DMS53 (cell line): ENCODE measurements around the gene TMEM79.

Experiments used
- DNase-seq: peaks from one replicate; lab custom pipeline; 2025; lab: John Stamatoyannopoulos, UW

The TMEM79 gene

GRCh38 chr1:156284112-156284511 lies at the start of gene TMEM79:
TSS of gene TMEM79 (plus strand) at chr1:156284325. CDS start at chr1:156285227, 902 bp downstream.
- peak; percentile 43 for DNase-seq

DNA sequence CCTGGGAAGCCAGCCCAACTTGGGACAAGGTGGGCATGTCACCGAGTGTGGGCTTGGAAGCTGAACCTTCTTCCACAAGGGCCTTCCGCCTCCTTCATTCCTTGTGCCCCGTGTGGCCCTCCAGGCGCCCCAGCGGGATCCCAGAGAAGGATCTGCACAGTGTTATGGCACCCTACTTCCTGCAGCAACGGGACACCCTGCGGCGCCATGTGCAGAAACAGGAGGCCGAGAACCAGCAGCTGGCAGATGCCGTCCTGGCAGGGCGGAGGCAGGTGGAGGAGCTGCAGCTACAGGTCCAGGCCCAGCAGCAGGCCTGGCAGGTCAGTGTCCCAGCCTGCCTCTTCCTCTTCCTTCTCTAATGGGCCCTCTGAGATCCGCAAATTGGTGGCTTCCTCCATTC lies 48.0 kb upstream of the TMEM79 start:
- DNase-seq: peak; percentile 22

DNA sequence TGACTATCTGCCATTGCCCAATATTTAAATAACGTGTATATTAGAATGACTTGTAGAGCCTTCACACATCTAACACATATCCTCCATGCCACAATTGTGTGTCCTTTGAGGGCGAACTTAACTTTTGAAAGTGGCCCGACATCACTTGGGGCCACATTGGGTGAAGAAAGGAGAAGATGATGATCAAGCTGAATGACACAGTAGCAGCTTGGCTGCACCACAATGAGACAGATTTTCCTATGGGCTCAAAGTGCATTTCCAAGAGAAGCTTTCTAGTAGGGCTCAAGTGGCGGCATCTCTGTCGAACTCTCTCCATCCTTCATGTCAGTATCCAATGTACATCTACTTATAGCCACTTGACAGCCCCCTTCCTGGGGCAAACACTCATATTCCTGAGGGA lies 45.9 kb upstream of the TMEM79 start:
- no peak for DNase-seq

GRCh38 chr1:156241311-156241811 lies 42.8 kb upstream of the TMEM79 start:
- peak; percentile 30 for DNase-seq

- no peak for DNase-seq
These were observed 42.2 kb upstream of the TMEM79 start, which contains the start of gene BGLAP for GRCh38 chr1:156241926-156242325. TSS of gene BGLAP (plus strand) at chr1:156242184. CDS start at chr1:156242232, 48 bp downstream.

GRCh38 chr1:156242738-156243137 lies 41.4 kb upstream of the TMEM79 start:
- no peak for DNase-seq

GRCh38 chr1:156244126-156244525 lies 40.0 kb upstream of the TMEM79 start:
- DNase-seq: peak; percentile 26

- no peak for DNase-seq
These were observed 39.4 kb upstream of the TMEM79 start for GRCh38 chr1:156244712-156245111.

- peak; percentile 89 for DNase-seq
These were observed 38.5 kb upstream of the TMEM79 start for GRCh38 chr1:156245451-156246232.

DNA sequence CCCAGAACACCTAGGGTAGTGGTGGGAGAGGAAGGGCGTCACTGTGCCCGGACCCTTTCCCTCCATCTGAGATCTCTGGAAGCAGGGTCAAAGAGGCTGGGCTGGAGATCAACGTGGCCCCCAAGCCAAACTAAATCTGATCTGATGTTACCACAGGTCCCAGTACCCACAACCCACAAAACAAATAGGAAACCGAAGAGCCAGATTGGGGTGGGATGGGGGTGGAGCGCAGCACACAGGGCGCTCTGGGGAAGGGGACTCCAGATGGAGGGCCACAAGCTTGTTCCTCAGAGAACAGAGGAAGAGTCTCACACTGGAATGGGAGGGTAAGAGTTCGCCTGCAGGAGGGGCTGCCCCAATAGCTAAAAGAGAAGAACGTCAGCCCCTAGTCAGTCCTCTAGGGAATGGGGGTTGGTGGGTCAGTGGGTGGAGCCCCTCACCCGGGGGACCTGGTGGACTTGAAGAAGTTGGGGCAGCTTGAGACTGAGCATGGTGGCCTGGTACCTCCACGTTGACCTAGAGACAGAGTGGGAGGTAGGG lies 37.8 kb upstream of the TMEM79 start:
- DNase-seq: no peak

DNA sequence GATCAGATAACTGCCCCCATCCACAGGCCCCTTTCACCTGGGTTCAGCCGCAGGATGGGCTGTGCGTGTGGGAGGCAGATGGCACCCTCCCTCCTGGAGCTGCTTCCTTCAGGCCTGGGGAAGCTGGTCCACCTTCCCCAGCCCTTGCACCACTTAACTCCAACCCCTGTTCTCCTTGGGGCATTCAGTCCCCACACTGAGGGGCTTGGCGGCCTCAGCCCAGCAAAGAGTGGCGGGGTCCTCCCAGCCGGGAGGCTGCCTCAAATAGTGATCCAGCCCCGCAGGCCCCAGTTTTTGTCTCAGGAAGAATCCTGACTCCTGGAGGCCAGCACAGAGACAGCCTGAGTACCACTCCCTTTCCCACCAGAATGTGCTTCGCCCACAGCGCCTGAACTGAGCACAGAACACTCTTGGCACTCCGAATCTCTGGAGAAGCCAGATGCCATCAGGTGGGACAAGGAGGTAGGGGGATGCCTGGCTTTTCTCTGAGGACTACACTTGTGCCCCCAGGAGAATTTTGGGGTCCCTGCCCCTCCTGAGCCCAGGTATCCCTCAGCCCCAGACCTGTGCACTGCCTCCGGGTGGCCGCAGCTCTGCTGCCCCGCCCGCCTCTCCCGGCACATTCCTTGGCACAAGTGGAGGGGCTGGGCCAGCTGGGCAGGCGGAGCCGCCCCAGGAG lies 37.2 kb upstream of the TMEM79 start:
- DNase-seq: peak; percentile 41

- peak; percentile 64 for DNase-seq
These were observed 36.4 kb upstream of the TMEM79 start, which contains the start of gene PAQR6 for GRCh38 chr1:156247460-156248322. TSS of gene PAQR6 (minus strand) at chr1:156248056. CDS start at chr1:156246731, 1,325 bp downstream.

GRCh38 chr1:156248323-156248683 lies 35.8 kb upstream of the TMEM79 start:
- peak; percentile 64 for DNase-seq

- DNase-seq: no peak
These were observed 34.5 kb upstream of the TMEM79 start for GRCh38 chr1:156249593-156249992.

DNA sequence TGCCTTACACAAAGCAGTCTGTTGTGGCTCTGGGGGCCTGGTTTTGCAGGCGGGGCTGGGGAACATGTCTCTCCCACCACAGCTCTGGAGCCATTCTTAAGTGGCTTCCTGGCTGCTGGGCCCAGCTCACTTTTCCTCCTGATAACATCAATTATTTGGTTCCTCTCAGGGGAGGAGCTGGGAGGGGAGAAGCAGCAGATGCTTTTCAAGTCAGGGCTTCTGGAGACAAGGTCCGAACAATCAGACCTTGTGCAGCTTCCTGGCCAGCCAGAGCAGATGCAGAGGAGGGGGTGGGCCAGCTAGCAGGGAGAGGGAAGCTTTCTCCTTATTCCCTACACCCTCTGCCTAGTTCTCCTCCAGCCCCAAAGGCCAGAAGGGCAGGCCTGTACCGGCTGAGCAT lies 32.6 kb upstream of the TMEM79 start:
- no peak for DNase-seq

DNA sequence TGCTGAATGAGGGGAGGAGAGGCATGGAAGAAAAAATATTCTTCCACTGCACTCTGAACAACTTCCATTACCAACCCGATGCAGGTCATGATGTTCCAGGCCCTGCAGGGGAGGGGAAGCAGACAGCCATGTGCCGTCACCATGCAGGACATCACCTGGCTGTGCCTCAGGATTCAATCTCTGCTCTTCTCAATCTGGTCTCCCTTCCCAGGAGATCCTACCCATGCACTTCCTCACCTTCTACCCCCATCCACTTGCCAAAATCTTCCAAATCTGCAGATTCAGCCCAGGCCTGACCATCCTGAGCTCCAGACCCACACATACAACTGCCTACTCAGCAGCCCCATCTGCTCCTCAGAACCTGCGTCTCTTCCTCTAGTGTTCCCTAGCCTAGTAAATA lies 30.5 kb upstream of the TMEM79 start:
- DNase-seq: no peak

DNA sequence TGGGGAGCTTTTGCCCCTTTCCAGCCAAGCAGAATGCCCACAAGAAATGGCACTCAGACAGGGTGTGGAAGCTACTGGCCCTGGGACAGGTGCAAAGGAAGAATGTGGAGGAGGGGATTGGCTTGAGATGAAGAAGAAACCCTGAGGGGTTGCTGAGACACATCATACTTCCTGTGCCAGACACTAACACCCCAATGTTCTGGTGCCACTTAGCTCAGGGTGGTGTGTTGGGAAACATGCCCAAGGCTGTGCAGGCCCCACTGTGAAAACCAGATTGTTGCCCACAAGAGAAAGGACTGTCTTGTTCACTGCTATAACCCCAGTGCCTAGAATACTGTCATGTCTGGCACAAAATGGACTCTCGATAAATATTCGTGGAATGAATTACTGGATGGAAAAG lies 26.4 kb upstream of the TMEM79 start:
- no peak for DNase-seq

GRCh38 chr1:156258859-156259258 lies 25.3 kb upstream of the TMEM79 start:
- no peak for DNase-seq

DNA sequence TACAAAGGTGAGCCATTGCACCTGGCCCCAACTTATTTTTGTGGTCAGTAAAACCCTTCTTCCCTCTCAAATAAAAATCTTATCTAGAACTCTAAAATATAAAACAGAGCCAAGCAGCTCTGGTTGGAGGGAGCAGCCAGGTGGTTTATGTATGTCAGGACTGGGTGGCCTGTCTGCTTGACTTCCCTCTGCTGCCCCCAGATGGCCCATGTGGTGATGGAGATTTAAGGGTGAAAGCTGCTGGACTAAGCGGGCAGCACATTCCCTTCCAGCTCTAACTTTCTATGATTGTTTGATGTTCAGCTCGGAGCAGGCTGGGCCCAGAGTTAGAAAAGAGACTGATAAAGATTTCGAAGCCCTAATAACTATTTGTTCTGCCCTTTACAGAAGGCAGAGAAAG lies 24.3 kb upstream of the TMEM79 start:
- no peak for DNase-seq

DNA sequence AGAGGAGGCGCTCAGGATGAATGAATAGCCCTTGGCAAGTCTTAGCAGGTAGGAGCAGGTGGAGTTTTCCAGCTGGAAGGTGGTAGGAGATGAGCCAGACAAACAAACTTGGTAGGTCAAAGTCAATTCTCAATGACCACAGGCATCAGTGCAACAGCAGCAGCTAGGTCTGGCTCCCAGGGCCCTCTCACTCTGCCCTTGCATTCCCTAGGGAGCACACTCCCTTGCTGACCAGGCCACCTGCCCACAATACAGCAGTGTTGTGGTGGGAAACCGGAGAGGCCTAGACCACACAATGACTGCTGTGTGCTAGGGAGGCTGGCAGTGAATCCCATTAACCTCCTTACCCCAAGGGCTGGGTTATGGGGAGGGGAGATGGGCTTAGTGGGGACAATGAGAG lies 23.2 kb upstream of the TMEM79 start:
- no peak for DNase-seq

- DNase-seq: no peak
These were observed 21.5 kb upstream of the TMEM79 start for GRCh38 chr1:156262461-156263287.
